Hematopoietic multipotent progenitor cell treated with erythropoietin and hydrocortisone succinate and interleukin-3 and kit ligand, for 17 days (in vitro differentiated cells): ENCODE data around the gene ZNF467.

Experiments
- DNase-seq: peaks from one replicate; pipeline ENCODE4 v3.0.0-alpha.2; 2015; ENCODE audit warnings: low spot score

ZNF467 gene

DNA sequence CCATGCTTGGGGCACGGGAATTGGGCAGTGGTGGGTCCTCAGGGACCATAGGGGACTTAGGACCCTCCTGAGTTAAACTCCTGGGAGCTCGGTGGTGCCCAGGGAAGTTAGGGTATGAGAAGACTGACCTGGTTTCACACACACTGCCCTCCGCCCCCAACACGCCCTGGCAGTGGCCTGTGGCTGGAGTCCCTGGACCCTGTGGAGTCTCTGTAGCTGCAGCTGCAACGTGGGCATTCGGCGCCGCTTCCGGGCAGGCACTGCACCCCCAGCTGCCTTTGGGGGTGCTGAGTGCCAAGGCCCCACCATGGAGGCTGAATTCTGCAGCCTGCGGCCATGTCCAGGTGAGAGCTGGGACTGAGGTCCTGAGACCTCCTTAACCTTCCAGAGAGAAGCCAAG is 34.9 kb upstream of the ZNF467 start:
- no peak for DNase-seq

DNA sequence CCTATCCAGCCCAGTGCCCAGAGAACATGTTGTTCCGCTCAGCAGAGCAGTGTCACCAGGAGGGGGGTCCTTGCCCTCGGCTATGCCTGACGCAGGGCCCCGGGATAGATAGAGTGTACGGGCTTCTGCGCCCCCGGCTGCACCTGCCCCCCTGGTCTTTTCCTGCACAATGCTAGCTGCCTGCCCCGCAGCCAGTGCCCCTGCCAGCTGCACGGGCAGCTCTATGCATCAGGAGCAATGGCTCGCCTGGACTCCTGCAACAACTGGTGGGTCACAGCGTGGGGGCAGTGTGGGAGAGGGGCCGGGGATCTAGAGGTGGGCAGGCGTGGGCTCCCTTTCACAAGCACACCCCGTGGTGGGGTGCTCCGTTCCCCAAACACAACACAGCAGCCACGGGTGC is 33.3 kb upstream of the ZNF467 start:
- no peak for DNase-seq

DNA sequence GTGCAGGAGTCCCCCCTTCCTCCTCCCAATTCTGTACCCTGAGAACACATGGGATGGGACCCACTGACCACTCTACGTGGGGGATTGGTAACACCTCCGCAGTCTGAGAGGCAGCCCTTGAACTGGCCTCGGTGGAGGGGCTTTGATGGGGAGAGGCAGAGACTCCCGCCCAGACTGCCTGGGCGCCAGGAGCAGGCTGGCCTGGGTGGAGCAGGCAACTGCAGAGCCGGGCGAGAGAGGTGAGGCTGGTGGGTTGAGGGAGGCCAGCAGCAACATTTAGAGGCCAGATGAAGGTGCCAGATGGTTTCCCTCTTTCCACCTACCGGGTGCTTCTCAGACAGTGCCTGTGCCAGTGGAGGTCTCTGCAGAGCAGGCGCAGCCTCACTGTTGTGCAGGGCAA is 30.7 kb upstream of the ZNF467 start:
- DNase-seq, result no peak

DNA sequence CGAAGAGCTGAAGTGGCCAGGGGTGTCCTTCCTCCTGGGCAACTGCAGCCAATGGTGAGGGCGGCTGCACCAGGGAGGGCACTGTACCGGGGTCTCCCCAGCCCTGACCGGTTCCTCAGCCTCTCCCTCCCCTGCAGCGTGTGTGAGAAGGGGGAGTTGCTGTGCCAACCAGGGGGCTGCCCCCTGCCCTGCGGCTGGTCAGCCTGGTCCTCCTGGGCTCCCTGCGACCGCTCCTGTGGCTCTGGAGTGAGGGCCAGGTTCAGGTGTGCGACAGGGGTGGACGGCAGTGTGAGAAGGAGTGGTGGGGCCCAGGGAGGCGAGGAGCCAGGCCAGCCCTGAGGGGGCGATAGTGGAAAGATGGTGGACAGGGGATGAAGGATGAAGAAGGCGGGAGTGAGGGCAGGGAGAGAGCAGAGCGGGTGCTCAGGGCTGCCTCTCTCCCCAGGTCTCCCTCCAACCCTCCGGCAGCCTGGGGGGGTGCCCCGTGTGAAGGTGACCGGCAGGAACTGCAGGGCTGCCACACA is 30.2 kb upstream of the ZNF467 start:
- no peak for DNase-seq

DNA sequence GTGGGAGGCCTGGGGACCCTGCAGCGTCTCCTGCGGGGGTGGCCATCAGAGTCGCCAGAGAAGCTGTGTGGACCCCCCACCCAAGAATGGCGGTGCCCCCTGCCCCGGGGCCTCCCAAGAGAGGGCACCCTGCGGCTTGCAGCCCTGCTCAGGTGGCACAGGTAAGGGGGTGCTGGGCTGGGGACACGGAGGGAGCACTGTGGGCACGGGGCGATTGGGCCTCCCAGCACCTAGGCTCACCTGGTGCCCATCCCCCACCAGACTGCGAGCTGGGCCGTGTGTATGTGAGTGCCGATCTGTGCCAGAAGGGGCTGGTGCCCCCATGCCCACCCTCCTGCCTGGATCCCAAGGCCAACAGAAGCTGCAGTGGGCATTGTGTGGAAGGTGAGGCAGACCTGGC is 29.6 kb upstream of the ZNF467 start:
- no peak for DNase-seq

DNA sequence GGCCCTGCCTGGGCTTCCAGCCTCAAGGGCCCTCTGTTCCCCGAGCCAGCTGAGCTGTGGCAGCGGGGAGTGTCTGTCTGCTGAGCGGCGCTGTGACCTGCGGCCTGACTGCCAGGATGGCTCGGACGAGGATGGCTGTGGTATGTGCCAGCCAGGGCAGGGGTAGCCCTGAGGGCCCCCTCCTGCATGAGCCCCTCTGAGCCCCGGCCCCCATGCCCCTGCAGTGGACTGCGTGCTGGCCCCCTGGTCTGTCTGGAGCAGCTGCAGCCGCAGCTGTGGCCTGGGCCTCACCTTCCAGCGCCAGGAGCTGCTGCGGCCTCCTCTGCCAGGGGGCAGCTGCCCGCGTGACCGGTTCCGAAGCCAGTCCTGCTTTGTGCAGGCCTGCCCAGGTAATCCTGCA is 28.4 kb upstream of the ZNF467 start:
- no peak for DNase-seq

DNA sequence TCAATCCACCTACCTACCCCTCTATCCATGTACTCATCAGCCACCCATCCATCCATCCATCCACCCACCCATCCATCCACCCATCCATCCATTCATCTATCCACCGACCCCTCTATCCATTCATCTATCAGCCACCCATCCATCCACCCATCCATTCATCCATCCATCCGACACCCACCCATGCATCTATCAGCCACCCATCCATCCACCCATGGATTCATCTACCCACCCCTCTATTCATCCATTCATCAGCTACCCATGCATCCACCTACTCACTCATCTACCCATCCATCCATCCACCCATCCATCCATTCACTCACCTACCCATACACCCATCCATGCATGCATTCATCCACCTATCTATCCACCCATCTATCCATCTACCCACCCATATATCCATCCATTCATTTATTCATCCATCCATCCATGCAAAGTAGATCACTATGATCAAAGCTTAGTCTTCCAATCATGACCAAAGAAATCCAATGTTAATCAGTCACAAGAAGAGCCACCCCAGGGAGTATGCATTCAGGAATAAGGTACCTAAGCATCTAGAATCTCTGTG is 27.7 kb upstream of the ZNF467 start:
- DNase-seq, result no peak

DNA sequence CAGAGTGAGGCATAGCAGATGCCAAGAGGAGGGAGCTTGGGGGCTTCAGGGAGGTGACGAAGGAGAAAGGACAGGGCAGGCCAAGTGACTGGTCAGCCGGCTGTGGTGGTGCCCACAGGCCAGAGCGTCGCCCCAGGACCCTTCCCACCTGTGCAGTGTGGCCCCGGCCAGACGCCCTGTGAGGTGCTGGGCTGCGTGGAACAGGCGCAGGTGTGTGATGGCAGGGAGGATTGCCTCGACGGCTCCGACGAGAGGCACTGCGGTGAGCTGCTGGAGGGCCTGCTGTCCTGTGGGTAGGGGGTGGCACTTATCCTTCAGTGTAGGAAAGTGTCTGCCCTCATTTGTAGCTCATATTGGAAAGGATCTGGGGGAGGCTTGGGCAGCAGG is 26.8 kb upstream of the ZNF467 start:
- DNase-seq, result no peak

DNA sequence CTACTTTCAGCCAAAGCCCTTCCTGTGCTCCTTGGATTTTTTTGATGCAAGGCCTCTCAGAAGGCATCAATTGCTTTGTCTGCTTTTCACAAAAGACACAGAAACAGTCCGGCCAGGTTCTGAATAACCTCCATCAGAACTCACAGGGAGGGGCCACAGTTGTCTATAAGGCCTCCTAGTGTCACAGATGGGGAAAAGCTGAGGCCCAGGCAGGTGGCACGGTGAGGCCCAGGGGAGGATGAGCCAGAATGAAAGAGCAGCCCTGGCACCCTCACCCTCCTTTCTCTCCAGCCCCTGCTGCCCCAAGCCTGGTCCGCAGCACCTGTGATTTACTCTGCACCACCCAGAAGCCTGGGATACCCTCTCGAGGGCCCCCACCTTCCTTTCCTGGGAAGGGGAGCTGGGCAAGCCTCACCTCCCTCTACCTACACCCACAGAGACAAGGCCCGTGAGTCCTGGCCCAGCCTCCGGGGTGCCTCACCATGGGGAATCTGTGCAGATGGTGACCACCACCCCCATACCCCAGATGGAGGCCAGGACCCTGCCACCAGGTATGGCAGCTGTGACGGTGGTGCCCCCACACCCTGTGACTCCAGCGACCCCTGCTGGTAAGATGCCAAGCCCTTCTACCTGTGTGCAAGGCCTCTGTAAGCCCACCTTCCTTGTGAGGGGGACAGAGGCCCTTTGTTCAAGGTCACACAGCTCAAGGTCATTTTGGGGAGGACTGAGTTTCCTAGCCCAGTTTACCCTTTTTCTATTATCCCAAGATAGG is 26.2 kb upstream of the ZNF467 start:
- no peak for DNase-seq

DNA sequence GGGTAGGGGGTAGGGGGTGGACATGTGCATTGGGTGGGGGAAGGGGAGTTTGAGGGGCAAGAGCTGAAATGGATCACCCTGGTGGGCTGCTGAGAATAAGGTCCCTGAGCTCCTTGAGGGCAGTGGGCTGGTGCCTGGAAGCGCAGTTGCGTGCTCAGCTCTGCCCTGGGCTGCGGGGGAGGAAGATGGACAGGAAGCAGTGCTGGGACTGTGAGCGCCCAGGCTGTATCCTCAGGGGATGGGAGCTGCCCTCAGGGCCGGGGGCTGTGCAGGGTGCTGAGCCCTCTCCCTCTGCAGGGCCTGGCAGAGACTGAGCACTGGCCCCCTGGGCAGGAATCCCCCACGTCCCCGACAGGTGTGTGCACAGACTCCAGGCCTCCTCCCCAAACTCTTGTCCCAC is 24.4 kb upstream of the ZNF467 start:
- DNase-seq, result no peak

DNA sequence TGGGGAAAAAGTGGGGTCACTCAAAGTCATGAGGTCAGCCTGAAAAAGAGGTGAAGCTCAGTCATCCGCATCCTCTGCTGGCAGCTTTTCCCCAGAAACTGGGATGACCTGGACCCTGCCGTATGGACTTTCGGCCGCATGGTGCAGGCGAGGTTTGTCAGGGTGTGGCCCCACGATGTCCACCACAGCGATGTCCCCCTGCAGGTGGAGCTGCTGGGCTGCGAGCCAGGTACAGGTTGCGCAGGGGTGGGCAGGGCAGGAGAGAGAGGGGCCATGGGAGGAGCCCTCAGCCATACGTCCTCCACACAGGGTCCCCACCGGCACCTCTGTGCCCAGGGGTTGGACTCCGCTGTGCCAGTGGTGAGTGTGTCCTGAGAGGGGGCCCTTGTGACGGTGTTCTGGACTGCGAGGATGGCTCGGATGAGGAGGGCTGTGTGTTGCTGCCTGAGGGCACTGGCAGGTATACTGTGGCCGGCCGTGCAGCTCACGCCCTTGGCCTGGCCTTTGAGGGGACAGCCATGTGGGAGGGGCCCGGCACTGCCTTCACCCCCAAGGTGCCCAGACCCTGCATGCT is 23.0 kb upstream of the ZNF467 start:
- no peak for DNase-seq

DNA sequence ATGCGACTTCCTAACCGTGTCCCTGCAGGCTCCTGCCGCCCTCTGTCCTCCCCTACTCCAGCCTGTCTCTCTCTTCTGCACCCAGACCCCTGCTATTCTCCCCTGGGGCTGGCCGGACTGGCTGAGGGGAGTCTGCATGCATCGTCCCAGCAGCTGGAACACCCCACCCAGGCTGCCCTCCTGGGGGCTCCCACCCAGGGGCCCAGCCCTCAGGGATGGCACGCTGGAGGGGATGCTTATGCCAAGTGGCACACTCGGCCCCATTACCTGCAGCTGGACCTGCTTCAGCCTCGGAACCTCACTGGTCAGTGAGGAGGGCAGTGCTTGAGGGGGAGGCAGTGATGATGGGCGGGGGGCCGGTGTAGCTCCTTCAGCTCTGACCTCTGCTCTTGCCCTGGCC is 21.7 kb upstream of the ZNF467 start:
- DNase-seq, result no peak

DNA sequence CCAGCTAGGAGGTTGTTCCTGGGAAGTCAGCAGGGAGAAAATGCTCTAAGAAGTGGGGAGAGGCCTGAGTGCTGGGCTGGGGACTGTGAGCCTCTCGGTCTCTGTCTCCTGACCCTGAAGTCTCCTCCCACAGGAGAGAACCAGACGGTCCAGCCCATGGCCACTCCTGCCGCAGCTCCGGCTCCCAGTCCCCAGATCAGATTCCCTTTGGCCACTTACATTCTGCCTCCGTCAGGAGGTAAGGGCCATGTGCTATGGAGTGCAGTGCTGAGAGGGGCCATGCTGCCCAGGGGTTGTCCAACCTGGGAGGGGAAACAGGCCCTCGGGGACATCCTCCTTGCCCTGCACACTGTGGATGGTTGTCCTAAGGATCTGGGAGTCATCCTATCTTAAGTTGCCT is 21.3 kb upstream of the ZNF467 start:
- no peak for DNase-seq

DNA sequence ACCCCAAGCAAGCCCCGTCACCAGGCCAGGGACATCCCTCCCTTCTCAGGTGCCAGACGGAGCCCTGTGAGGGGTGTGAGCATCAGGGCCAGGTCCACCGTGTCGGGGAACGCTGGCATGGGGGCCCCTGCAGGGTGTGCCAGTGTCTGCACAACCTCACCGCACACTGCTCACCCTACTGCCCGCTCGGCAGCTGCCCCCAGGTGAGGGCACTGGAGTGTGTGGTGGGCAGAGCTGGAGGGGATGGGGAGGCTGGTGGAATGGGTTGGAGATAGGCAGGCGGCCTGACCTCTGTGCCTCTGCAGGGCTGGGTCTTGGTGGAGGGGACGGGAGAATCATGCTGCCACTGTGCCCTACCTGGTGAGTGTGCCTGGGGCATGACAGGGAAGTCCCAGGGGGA is 19.9 kb upstream of the ZNF467 start:
- DNase-seq, result no peak

DNA sequence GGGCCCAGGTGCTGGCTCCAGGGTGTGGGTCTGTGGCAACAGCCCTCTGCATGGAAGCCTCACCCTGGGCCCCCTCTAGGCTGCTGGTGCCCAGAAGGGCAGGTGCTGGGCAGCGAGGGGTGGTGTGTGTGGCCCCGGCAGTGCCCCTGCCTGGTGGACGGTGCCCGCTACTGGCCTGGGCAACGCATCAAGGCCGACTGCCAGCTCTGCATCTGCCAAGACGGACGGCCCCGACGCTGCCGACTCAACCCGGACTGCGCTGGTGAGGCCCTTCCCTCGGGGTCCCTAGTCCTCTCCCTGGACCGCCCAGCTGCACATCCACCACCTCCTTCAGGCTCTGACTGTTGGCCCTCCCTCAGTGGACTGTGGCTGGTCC is 18.8 kb upstream of the ZNF467 start:
- DNase-seq, result no peak

DNA sequence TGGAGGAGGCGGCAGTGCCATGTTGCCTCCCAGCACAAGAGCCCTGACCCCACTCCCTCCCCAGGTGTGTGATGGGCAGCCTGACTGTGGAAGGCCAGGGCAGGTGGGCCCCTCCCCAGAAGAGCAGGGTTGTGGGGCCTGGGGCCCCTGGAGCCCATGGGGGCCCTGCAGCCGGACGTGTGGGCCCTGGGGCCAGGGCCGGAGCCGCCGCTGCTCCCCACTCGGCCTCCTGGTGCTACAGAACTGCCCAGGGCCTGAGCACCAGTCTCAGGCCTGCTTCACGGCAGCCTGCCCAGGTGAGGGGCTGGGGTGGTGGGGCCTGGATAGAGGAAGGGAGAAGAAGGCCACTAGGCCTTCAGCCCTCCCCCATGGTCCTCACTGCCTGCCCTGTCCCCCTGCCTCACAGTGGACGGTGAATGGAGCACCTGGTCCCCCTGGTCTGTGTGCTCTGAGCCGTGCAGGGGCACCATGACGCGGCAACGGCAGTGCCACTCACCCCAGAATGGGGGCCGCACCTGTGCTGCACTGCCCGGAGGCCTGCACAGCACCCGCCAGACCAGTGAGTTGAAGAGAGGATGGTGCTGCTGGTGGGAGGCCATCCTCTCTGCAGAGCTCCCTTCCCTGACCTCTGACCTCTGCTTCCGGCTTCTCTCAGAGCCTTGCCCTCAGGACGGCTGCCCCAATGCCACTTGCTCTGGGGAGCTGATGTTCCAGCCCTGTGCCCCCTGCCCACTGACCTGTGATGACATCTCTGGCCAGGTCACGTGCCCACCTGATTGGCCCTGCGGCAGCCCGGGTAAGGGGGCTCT is 18.2 kb upstream of the ZNF467 start:
- DNase-seq, result no peak

DNA sequence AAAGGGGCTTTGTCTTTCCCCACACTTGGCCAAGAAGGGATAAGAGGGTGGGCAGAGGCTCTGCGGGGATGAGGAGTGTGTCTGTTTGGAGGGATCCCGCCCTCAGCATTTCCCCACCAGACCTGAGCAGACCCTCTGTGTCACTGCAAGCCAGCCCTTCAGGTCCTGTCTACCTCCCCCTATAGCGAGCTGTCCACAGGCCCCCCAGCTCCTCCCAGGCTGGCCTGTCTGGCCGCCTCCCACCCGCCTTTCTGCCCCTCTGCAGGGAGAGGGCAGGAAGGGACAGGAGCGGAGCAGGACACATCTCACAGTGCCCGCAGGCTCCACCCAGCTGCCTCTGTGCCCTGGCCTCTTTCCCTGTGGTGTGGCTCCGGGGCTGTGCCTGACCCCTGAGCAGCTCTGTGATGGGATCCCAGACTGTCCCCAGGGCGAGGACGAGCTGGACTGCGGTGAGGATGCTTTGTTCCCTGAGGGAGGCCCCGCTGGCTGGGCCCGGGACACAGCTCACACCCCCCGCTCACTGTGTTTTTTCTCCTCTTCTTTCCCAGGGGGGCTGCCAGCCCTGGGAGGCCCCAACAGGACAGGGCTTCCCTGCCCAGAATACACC is 17.5 kb upstream of the ZNF467 start:
- DNase-seq, result no peak

DNA sequence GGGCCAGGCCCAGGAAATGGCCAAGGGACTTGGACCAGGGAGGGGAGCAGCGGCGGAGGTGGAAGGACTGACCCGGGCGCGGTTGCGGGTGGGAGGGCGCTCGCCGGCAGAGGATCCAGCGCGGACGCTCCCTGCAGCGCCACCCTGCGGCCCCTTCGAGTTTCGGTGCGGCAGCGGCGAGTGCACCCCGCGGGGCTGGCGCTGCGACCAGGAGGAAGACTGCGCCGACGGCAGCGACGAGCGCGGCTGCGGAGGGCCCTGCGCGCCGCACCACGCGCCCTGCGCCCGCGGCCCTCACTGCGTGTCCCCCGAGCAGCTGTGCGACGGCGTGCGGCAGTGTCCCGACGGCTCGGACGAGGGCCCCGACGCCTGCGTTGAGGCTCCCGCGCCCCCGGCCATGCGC is 16.8 kb upstream of the ZNF467 start:
- no peak for DNase-seq

DNA sequence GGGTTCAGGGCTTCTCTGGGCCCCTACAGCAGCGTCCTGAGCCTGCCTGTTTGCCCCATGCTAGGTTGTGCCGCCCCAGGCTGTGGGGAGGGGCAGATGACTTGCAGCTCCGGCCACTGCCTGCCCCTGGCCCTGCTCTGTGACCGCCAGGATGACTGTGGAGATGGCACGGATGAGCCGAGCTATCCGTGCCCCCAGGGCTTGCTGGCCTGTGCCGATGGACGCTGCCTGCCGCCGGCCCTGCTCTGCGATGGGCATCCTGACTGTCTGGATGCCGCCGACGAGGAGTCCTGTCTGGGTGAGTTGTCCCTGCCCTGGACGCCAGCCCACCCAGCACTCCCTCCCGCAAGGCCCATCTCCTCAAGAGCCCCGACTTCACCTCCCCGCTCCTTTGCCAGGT is 15.7 kb upstream of the ZNF467 start:
- no peak for DNase-seq

DNA sequence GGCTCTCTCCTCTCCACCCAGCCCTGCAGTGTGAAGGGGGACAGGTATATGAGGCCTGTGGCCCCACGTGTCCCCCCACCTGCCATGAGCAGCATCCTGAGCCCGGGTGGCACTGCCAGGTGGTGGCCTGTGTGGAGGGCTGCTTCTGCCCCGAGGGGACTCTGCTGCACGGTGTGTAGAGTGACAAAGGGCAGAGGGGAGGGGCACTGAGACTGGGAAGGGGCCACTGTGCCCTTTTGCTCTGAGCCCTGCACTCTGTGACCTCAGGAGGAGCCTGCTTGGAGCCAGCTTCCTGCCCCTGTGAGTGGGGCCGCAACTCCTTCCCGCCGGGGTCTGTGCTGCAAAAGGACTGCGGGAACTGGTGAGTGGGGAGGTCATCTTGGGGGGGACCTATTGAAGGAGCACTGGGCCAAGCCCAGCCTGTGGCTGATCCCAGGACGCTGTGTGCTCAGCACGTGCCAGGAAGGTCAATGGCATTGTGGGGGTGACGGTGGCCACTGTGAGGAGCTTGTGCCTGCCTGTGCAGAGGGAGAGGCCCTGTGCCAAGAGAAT is 15.0 kb upstream of the ZNF467 start:
- no peak for DNase-seq

DNA sequence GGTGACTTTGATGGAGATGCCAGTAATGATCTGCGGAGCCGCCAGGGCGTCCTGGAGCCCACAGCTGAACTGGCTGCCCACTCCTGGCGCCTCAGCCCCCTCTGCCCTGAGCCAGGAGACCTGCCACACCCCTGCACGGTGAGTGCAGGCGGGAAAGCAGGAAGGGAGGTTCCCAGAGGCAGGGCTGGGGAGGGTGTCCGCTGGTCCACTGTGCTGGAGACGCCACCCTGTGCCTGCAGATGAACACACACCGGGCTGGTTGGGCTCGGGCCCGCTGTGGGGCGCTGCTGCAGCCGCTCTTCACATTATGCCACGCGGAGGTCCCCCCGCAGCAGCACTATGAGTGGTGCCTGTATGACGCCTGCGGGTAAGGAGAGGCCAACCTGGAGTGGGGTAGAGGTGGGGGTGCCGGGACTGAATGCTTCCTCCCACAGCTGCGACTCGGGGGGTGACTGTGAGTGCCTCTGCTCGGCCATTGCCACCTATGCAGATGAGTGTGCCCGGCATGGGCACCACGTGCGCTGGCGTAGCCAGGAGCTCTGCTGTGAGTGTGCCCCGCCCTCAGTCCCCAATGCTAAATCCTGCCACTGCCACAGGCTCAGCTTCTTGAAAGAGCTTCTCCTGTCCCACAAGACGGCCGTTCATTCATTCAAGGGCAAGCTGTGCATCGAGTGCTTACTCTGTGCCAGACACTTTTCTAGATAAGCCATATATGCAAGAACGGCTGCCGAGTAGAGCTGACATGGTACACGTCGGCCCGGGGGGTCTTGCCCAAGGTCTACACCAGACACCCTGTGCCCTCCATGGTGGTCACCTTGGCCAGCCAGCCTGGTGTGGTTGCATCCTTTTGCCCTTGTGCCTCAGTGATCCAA is 14.3 kb upstream of the ZNF467 start:
- no peak for DNase-seq
